A673 (cell line): ENCODE data around the gene EIPR1.

Source experiments
- EZH2 ChIP-seq: fragments of 200-600 bp; sonication (generic); IDR thresholded peaks from 2 replicates; pipeline ENCODE4 v1.6.1; 2017; ENCODE audit warnings: borderline replicate concordance, low read depth, mild to moderate bottlenecking, mixed read lengths, antibody characterized with exemption, low read length; ENCODE audit not compliant: poor library complexity, severe bottlenecking
- TF ChIP-seq, protein P1 (sequence below): fragments of 300-800, 200-600 bp; sonication (generic); conservative IDR thresholded peaks from 2 replicates; pipeline ENCODE4 v1.5.1; 2017; ENCODE audit warnings: low read depth, mild to moderate bottlenecking, antibody characterized with exemption, low read length, moderate library complexity, mixed read lengths

DNA sequence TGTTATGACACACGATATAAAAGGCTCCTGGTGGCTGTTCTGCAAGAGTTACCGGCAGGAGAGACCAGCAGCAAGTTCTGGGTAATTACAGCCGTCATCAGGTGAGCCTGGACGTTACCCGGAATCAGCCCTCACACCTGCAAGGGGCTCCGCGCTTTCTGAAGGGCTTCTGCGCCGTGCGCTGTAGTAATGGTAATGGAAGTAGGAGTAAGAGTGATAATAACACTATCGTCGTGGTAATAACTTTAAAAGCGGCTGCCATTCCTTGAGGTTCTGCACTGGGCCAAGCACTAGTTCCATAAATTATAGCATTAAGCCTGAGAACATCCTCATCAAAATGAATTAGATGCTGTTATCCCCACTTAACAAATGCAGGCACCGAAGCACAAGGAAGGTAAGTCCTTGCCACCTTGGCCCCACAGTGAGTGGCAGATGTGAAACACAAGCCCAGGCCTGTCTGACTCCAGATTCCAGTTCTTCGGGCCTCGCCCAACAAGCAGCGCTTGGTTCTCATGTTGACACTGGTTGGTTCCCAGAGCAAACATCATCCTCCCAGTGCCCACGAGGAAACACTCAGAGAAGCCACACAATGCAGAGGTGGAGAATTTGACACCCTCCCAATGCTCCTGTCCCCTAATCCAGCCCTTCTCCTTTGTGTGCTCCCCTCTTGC is 205.2 kb downstream of the EIPR1 start:
- TF ChIP-seq EZH2: no peak
- TF ChIP-seq, protein P1, sequence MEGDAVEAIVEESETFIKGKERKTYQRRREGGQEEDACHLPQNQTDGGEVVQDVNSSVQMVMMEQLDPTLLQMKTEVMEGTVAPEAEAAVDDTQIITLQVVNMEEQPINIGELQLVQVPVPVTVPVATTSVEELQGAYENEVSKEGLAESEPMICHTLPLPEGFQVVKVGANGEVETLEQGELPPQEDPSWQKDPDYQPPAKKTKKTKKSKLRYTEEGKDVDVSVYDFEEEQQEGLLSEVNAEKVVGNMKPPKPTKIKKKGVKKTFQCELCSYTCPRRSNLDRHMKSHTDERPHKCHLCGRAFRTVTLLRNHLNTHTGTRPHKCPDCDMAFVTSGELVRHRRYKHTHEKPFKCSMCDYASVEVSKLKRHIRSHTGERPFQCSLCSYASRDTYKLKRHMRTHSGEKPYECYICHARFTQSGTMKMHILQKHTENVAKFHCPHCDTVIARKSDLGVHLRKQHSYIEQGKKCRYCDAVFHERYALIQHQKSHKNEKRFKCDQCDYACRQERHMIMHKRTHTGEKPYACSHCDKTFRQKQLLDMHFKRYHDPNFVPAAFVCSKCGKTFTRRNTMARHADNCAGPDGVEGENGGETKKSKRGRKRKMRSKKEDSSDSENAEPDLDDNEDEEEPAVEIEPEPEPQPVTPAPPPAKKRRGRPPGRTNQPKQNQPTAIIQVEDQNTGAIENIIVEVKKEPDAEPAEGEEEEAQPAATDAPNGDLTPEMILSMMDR: no peak
